HepG2 (cell line): ENCODE data around the gene JMJD8. TPM values are rescaled to one million over a fixed set of nuclear protein-coding genes. Genes with fewer than 3 reads are reported as not detected.

ENCODE experiments used
- ARNTL ChIP-seq: sonication (generic); formaldehyde crosslinking; IDR thresholded peaks from 2 replicates; pipeline ENCODE4 v1.4.0; 2020; ENCODE audit warnings: mild to moderate bottlenecking, missing genetic modification reagents
- EED ChIP-seq: sonication (generic); formaldehyde crosslinking; IDR thresholded peaks from 2 replicates; pipeline ENCODE4 v1.5.0; 2020; ENCODE audit warnings: mild to moderate bottlenecking, missing genetic modification reagents
- KDM2A ChIP-seq: sonication (generic); formaldehyde crosslinking; IDR thresholded peaks from 2 replicates; pipeline ENCODE4 v1.4.0; 2020; ENCODE audit warnings: low read depth, missing genetic modification reagents, borderline replicate concordance
- MEIS1 ChIP-seq: sonication (generic); formaldehyde crosslinking; IDR thresholded peaks from 2 replicates; pipeline ENCODE4 v1.9.0; 2021; ENCODE audit warnings: mild to moderate bottlenecking, missing genetic modification reagents, moderate library complexity, borderline replicate concordance
- MLLT10 ChIP-seq: sonication (generic); formaldehyde crosslinking; IDR thresholded peaks from 2 replicates; pipeline ENCODE4 v1.4.0; 2020; ENCODE audit warnings: missing genetic modification reagents
- NCOA5 ChIP-seq: sonication (generic); formaldehyde crosslinking; IDR thresholded peaks from 2 replicates; pipeline ENCODE4 v1.4.0; 2020; ENCODE audit warnings: missing genetic modification reagents
- NFYC ChIP-seq: IDR thresholded peaks from 2 replicates; pipeline ENCODE4 v1.6.1; 2016; ENCODE audit warnings: missing genetic modification reagents, missing compliant biosample characterization
- SOX13 ChIP-seq, 3 experiments: fragments of 450-650 bp in 1 of 3; sonication (generic) in 1 of 3; formaldehyde crosslinking in 1 of 3; IDR thresholded peaks in 2 of 3; conservative IDR thresholded peaks in 1 of 3; 2 replicates each; pipeline versions ENCODE4 v1.5.0 to v1.6.1; 2016 to 2020; ENCODE audit warnings: antibody characterized with exemption in 1 of 3, mild to moderate bottlenecking in 1 of 3, missing compliant biosample characterization in 1 of 3, missing genetic modification reagents in 1 of 3, moderate library complexity in 1 of 3
- SRSF1 ChIP-seq: fragments of 200-400 bp; formaldehyde crosslinking; optimal IDR thresholded peaks from 2 replicates; pipeline ENCODE3; 2017; ENCODE audit warnings: mild to moderate bottlenecking, low read depth, low read length, moderate library complexity
- TAF15 ChIP-seq: fragments of 200-400 bp; formaldehyde crosslinking; IDR thresholded peaks from one replicate; pipeline ENCODE4 v1.6.1; 2018; ENCODE audit warnings: mild to moderate bottlenecking, low read depth, low read length; ENCODE audit not compliant: poor library complexity, severe bottlenecking
- TMF1 ChIP-seq: sonication (generic); formaldehyde crosslinking; IDR thresholded peaks from 2 replicates; pipeline ENCODE4 v1.8.1; 2022; ENCODE audit warnings: low read depth, missing genetic modification reagents
- ZBTB20 ChIP-seq: sonication (generic); formaldehyde crosslinking; IDR thresholded peaks from 2 replicates; pipeline ENCODE4 v1.8.1; 2023; ENCODE audit warnings: missing genetic modification reagents, low read depth, mild to moderate bottlenecking, borderline replicate concordance
- ZNF337 ChIP-seq: sonication (generic); formaldehyde crosslinking; IDR thresholded peaks from 2 replicates; pipeline ENCODE4 v1.5.1; 2020; ENCODE audit warnings: missing genetic modification reagents, low read depth, mild to moderate bottlenecking, borderline replicate concordance
- ZNF558 ChIP-seq: sonication (generic); formaldehyde crosslinking; IDR thresholded peaks from 2 replicates; pipeline ENCODE4 v1.9.0; 2022; ENCODE audit warnings: mild to moderate bottlenecking, missing genetic modification reagents, borderline replicate concordance
- ZNF569 ChIP-seq: sonication (generic); formaldehyde crosslinking; IDR thresholded peaks from 2 replicates; pipeline ENCODE4 v1.5.0; 2020; ENCODE audit warnings: mild to moderate bottlenecking, missing genetic modification reagents, moderate library complexity, borderline replicate concordance
- ZNF619 ChIP-seq: sonication (generic); formaldehyde crosslinking; IDR thresholded peaks from 2 replicates; pipeline ENCODE4 v1.4.0; 2020; ENCODE audit warnings: mild to moderate bottlenecking, missing genetic modification reagents
- polyA plus RNA-seq, 8 experiments: library from polyadenylated mRNA; depleted of rRNA in 3 of 8; stranded (reverse) in 7 of 8; unstranded in 1 of 8; fragments of >200 nt; fragmentation: Illumina TruSeq in 4 of 8; extraction: Trizol in 4 of 8; gene quantifications; 2 replicates each; pipeline versions ENCODE4 v1.2.1 to v1.2.3, GENCODE V29; 2011 to 2016; ENCODE audit warnings: low read depth in 4 of 8, missing spikeins in 1 of 8, mixed read lengths in 1 of 8; ENCODE audit not compliant: insufficient read depth in 1 of 8
- total RNA-seq, 5 experiments: library from RNA; depleted of rRNA; stranded (reverse); fragments of >200 nt; fragmentation: Illumina TruSeq; extraction: Trizol; gene quantifications; 2 replicates each; pipeline ENCODE4 v1.2.3, GENCODE V29; 2016; ENCODE audit warnings: low read depth in 1 of 5
- TF ChIP-seq, protein P1 (sequence below): sonication (generic); formaldehyde crosslinking; IDR thresholded peaks from 2 replicates; pipeline ENCODE4 v1.4.0; 2020; ENCODE audit warnings: missing genetic modification reagents
- TF ChIP-seq, protein P2 (sequence below): sonication (generic); formaldehyde crosslinking; IDR thresholded peaks from 2 replicates; pipeline ENCODE4 v1.8.0; 2022; ENCODE audit warnings: mild to moderate bottlenecking, missing genetic modification reagents, moderate library complexity
- TF ChIP-seq, protein P3 (sequence below): sonication (generic); formaldehyde crosslinking; IDR thresholded peaks from 2 replicates; pipeline ENCODE4 v1.9.0; 2022; ENCODE audit warnings: low read depth, missing genetic modification reagents
- TF ChIP-seq, protein P4 (sequence below): sonication (generic); formaldehyde crosslinking; IDR thresholded peaks from 2 replicates; pipeline ENCODE4 v1.8.0; 2022; ENCODE audit warnings: mild to moderate bottlenecking, missing genetic modification reagents, moderate library complexity

Gene JMJD8
- total and polyA plus RNA-seq, 2 of the 13 experiments (the other 11 are each of a cell fraction or from before 2014, with no cell fraction given) = 2.6 to 11.8 TPM

DNA sequence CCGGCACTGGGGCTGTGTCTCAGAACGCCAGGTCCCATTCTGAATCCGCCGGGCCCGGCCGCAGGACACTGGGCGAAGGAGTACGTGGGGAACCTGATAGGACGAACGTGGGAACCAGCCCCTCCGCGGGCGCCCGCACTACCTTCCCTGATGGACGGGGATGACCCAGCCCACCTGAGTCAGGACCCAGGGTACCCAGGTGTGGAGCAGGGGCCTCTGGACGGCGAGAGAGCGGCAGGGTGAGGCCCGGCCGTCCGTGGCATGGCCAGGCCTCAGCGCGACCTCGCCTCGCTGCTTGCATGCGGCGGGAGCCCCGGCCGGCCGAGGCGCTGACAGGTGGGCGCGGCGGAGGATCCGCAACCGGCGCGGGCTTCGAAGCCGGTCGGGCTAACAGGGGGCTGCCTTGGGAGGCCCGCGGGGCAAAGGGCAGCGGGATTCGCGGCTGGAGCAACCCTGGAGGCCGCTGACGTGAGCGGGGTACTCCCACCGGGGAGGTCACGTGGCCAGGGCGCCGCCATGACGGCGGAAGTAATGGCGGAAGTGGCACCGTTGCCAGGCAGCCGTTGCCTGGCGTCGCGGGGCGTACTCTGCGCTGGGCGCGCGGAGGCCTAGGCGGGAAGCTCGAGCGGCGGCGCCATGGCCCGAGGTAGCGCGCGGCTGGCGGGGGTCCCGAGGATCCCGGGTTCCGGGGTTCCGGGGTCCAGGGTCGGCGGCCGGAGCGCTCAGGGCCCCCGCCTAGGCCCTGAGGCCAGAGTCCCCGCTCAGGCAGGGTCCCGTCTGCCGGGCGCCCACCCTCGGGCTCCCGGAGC, 35.1 kb downstream of the JMJD8 start, which contains the start of gene WDR90 (continued):
- TF ChIP-seq TAF15 (peak; percentile 94), TMF1 (CRISPR knock-in tag) (peak; percentile 85), EED (peak; percentile 53; the same call in 1 of the 2 replicates), ARNTL (CRISPR knock-in tag) (peak; percentile 63; the same call in 1 of the 2 replicates), ZNF337 (CRISPR knock-in tag) (0 out of 2 replicates have a peak, but pooled peaks have one; percentile 43), MEIS1 (no peak; the same call in 1 of the 2 replicates), ZNF619 (peak; percentile 44; the same call in 1 of the 2 replicates), SRSF1 (peak; percentile 59), MLLT10 (CRISPR knock-in tag) (no peak), NCOA5 (CRISPR knock-in tag) (no peak), ZNF569 (CRISPR knock-in tag) (peak; percentile 87; the same call in 1 of the 2 replicates), NFYC (CRISPR knock-in tag) (peak; percentile 47), ZNF558 (peak; percentile 79; the same call in 1 of the 2 replicates), SOX13 (IDR thresholded peaks at IDR 0.05) (no peak), SOX13 (CRISPR knock-in tag; conservative IDR thresholded peaks at IDR 0.05 in 1 of 2, IDR thresholded peaks at IDR 0.05 in 1 of 2) (peak in 1 of 2 experiments; percentile 46; a peak in 1 of 4 replicates), KDM2A (CRISPR knock-in tag) (peak; percentile 98), ZBTB20 (CRISPR knock-in tag) (peak; percentile 66)
- TF ChIP-seq, protein P1, sequence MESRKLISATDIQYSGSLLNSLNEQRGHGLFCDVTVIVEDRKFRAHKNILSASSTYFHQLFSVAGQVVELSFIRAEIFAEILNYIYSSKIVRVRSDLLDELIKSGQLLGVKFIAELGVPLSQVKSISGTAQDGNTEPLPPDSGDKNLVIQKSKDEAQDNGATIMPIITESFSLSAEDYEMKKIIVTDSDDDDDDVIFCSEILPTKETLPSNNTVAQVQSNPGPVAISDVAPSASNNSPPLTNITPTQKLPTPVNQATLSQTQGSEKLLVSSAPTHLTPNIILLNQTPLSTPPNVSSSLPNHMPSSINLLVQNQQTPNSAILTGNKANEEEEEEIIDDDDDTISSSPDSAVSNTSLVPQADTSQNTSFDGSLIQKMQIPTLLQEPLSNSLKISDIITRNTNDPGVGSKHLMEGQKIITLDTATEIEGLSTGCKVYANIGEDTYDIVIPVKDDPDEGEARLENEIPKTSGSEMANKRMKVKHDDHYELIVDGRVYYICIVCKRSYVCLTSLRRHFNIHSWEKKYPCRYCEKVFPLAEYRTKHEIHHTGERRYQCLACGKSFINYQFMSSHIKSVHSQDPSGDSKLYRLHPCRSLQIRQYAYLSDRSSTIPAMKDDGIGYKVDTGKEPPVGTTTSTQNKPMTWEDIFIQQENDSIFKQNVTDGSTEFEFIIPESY (CRISPR knock-in tag) = 0 out of 2 replicates have a peak, but pooled peaks have one; percentile 17
- TF ChIP-seq, protein P2, sequence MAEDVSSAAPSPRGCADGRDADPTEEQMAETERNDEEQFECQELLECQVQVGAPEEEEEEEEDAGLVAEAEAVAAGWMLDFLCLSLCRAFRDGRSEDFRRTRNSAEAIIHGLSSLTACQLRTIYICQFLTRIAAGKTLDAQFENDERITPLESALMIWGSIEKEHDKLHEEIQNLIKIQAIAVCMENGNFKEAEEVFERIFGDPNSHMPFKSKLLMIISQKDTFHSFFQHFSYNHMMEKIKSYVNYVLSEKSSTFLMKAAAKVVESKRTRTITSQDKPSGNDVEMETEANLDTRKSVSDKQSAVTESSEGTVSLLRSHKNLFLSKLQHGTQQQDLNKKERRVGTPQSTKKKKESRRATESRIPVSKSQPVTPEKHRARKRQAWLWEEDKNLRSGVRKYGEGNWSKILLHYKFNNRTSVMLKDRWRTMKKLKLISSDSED (CRISPR knock-in tag) = no peak
- TF ChIP-seq, protein P3, sequence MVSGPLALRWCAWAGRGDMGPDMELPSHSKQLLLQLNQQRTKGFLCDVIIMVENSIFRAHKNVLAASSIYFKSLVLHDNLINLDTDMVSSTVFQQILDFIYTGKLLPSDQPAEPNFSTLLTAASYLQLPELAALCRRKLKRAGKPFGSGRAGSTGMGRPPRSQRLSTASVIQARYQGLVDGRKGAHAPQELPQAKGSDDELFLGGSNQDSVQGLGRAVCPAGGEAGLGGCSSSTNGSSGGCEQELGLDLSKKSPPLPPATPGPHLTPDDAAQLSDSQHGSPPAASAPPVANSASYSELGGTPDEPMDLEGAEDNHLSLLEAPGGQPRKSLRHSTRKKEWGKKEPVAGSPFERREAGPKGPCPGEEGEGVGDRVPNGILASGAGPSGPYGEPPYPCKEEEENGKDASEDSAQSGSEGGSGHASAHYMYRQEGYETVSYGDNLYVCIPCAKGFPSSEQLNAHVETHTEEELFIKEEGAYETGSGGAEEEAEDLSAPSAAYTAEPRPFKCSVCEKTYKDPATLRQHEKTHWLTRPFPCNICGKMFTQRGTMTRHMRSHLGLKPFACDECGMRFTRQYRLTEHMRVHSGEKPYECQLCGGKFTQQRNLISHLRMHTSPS (CRISPR knock-in tag) = peak; percentile 46; the same call in 1 of the 2 replicates
- TF ChIP-seq, protein P4, sequence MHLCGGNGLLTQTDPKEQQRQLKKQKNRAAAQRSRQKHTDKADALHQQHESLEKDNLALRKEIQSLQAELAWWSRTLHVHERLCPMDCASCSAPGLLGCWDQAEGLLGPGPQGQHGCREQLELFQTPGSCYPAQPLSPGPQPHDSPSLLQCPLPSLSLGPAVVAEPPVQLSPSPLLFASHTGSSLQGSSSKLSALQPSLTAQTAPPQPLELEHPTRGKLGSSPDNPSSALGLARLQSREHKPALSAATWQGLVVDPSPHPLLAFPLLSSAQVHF (CRISPR knock-in tag) = peak; percentile 64; the same call in 1 of the 2 replicates
